Right atrium auricular region (tissue), 2 donors: ENCODE results near the gene ADRA2C. TPM values are rescaled to one million over a fixed set of nuclear protein-coding genes. Genes with fewer than 3 reads are reported as not detected.

Experiments
- DNase-seq: peaks from one replicate; pipeline ENCODE4 v3.0.0-alpha.2; 2019; ENCODE audit warnings: low spot score
- H3K27ac ChIP-seq, 2 donors: fragments of 200-600 bp; sonication (generic); 1 replicate in 1 of 2; 2 replicates in 1 of 2; pipeline ENCODE4 v1.5.1; 2016 to 2019
- H3K27me3 ChIP-seq, 2 donors: fragments of 200-600 bp; sonication (generic); one replicate each; pipeline versions ENCODE4 v1.5.1 to v1.6.0; 2017 to 2019
- H3K36me3 ChIP-seq: fragments of 200-600 bp; sonication (generic); one replicate; pipeline ENCODE4 v1.5.1; 2016
- H3K4me1 ChIP-seq, 2 donors: fragments of 200-600 bp; sonication (generic); one replicate each; pipeline versions ENCODE4 v1.5.1 to v1.6.0; 2017 to 2019
- H3K4me3 ChIP-seq, 2 donors: fragments of 200-600 bp; sonication (generic); 1 replicate in 1 of 2; 2 replicates in 1 of 2; pipeline ENCODE4 v1.5.1; 2017 to 2019; ENCODE audit warnings: mild to moderate bottlenecking in 1 of 2, moderate library complexity in 1 of 2
- H3K9me3 ChIP-seq, 2 donors: fragments of 200-600 bp; sonication (generic); one replicate each; pipeline ENCODE4 v1.5.1; 2019
- CTCF ChIP-seq, 2 donors: fragments of 200-600 bp; sonication (generic); IDR thresholded peaks; one replicate each; pipeline ENCODE4 v1.5.1; 2019; ENCODE audit warnings: antibody characterized with exemption in 2 of 2
- total RNA-seq, 2 donors: library from RNA; depleted of rRNA; stranded (reverse); fragments of >200 nt; gene quantifications; one replicate each; pipeline ENCODE4 v1.1.0, GENCODE V29; 2016

The ADRA2C gene
- 1 to 10 TPM; 2.6 to 3.1 TPM for total RNA-seq

GRCh38 chr4:3766036-3766784, at the start of gene ADRA2C:
Gene ADRA2C (plus strand): TSS chr4:3766385. CDS start chr4:3766607, 222 bp downstream.
- Histone ChIP-seq H3K4me1 (peaks cover 0 to 12% of the 10 kb centered on the region in 2 donors), H3K27me3 (peaks cover 0 to 15% of the 10 kb centered on the region in 2 donors)
- no peak for TF ChIP-seq CTCF (IDR thresholded peaks at IDR 0.05)

GRCh38 chr4:3716631-3717235, 49.5 kb upstream of the ADRA2C start:
- no peaks in the 10 kb centered on the region for H3K36me3 ChIP-seq
- no peak for DNase-seq
- H3K4me3 ChIP-seq = no peak overlapping the region
- H3K4me1 ChIP-seq = no peaks in the 10 kb centered on the region
- TF ChIP-seq CTCF (IDR thresholded peaks at IDR 0.05) = no peak
- H3K9me3 ChIP-seq = peaks cover 0 to 14% of the 10 kb centered on the region in 2 donors
- H3K27me3 ChIP-seq = no peaks in the 10 kb centered on the region
- H3K27ac ChIP-seq = no peak overlapping the region

More at GRCh38 chr4:3766036-3766784, at the start of gene ADRA2C:
- Histone ChIP-seq H3K4me3 (peak within 1 kb of the TSS; percentile 25 to 48), H3K36me3 (no peaks in the 10 kb centered on the region), H3K27ac (no peak within 1 kb of the TSS), H3K9me3 (no peaks in the 10 kb centered on the region)
- no peak for DNase-seq

- Histone ChIP-seq H3K9me3 (peaks cover 0 to 14% of the 10 kb centered on the region in 2 donors), H3K36me3 (no peaks in the 10 kb centered on the region), H3K27me3 (no peaks in the 10 kb centered on the region), H3K4me3 (no peak overlapping the region), H3K4me1 (no peaks in the 10 kb centered on the region), H3K27ac (no peak overlapping the region)
- no peak for TF ChIP-seq CTCF (IDR thresholded peaks at IDR 0.05)
- no peak for DNase-seq
Observed at GRCh38 chr4:3717241-3717640, 48.9 kb upstream of the ADRA2C start.

- no peak overlapping the region for H3K27ac ChIP-seq
- no peaks in the 10 kb centered on the region for H3K4me1 ChIP-seq
- no peaks in the 10 kb centered on the region for H3K27me3 ChIP-seq
- no peak for TF ChIP-seq CTCF (IDR thresholded peaks at IDR 0.05)
- no peak for DNase-seq
- peaks cover 0 to 14% of the 10 kb centered on the region in 2 donors for H3K9me3 ChIP-seq
- no peaks in the 10 kb centered on the region for H3K36me3 ChIP-seq
- H3K4me3 ChIP-seq = no peak overlapping the region
Observed at GRCh38 chr4:3718462-3718861, 47.7 kb upstream of the ADRA2C start.

GRCh38 chr4:3719191-3719590, 47.0 kb upstream of the ADRA2C start:
- H3K27ac ChIP-seq = no peak overlapping the region
- TF ChIP-seq CTCF (IDR thresholded peaks at IDR 0.05) = no peak
- H3K4me3 ChIP-seq = no peak overlapping the region
- H3K36me3 ChIP-seq = no peaks in the 10 kb centered on the region
- H3K9me3 ChIP-seq = peaks cover 0 to 14% of the 10 kb centered on the region in 2 donors
- H3K4me1 ChIP-seq = no peaks in the 10 kb centered on the region
- DNase-seq = no peak
- no peaks in the 10 kb centered on the region for H3K27me3 ChIP-seq
